WTC11 (cell line): Measurements from ENCODE around the gene CCL8. TPM values are rescaled to one million over a fixed set of nuclear protein-coding genes. Genes with fewer than 3 reads are reported as not detected.

Experiments
- ATAC-seq: fragments of 200-7000 bp; cut with Tn5 transposase; 2 replicates; pipeline ENCODE4 v1.10.0; 2021; ENCODE audit warnings: mild to moderate bottlenecking, moderate library complexity
- CTCF ChIA-PET: fragments of 300-600 bp; sonication (Branson Sonifier 250); formaldehyde crosslinking; loops from one replicate; lab custom pipeline; 2021; ENCODE audit warnings: antibody characterized with exemption; lab: Charles Lee
- POLR2A ChIA-PET: fragments of 350-600 bp; sonication (Branson Sonifier 250); formaldehyde crosslinking; loops from one replicate; lab custom pipeline; 2021; ENCODE audit warnings: antibody characterized with exemption; lab: Charles Lee
- DNase-seq: peaks from one replicate; pipeline ENCODE4 v3.0.0; 2021; ENCODE audit warnings: low spot score
- H3K27ac Mint-ChIP-seq: 2 replicates; pipeline ENCODE4 v1.8.0; 2021; ENCODE audit warnings: mixed read lengths
- H3K27me3 Mint-ChIP-seq: 2 replicates; pipeline ENCODE4 v1.8.0; 2021; ENCODE audit warnings: low read depth, mild to moderate bottlenecking, moderate library complexity, mixed read lengths
- H3K36me3 Mint-ChIP-seq: 2 replicates; pipeline ENCODE4 v1.8.0; 2021; ENCODE audit warnings: mixed read lengths
- H3K4me1 Mint-ChIP-seq: 2 replicates; pipeline ENCODE4 v1.8.0; 2022; ENCODE audit warnings: mixed read lengths
- H3K4me3 Mint-ChIP-seq: 2 replicates; pipeline ENCODE4 v1.8.0; 2021; ENCODE audit warnings: mild to moderate bottlenecking, moderate library complexity, mixed read lengths
- H3K9me3 Mint-ChIP-seq: 2 replicates; pipeline ENCODE4 v1.8.0; 2021; ENCODE audit warnings: mixed read lengths
- AR ChIP-seq: fragments of 250-450 bp; sonication (Bioruptor Pico); IDR thresholded peaks from 2 replicates; pipeline ENCODE4 v1.9.0; 2021; ENCODE audit warnings: mild to moderate bottlenecking
- ATF1 ChIP-seq: sonication (generic); formaldehyde crosslinking; IDR thresholded peaks from 2 replicates; pipeline ENCODE4 v1.8.1; 2023; ENCODE audit warnings: mild to moderate bottlenecking, moderate library complexity, missing genetic modification reagents
- CREM ChIP-seq: sonication (generic); formaldehyde crosslinking; IDR thresholded peaks from 2 replicates; pipeline ENCODE4 v1.8.1; 2022; ENCODE audit warnings: mild to moderate bottlenecking, missing genetic modification reagents, moderate library complexity
- CTCF ChIP-seq: fragments of 200-600 bp; IDR thresholded peaks from 2 replicates; pipeline ENCODE4 v1.8.0; 2022; ENCODE audit warnings: antibody characterized with exemption
- E2F1 ChIP-seq: sonication (generic); formaldehyde crosslinking; IDR thresholded peaks from 2 replicates; pipeline ENCODE4 v1.8.0; 2022; ENCODE audit warnings: mild to moderate bottlenecking, missing genetic modification reagents
- EMX1 ChIP-seq: fragments of 250-450 bp; sonication (Bioruptor Pico); IDR thresholded peaks from 2 replicates; pipeline ENCODE4 v1.8.0; 2021; ENCODE audit warnings: mild to moderate bottlenecking
- ESRRA ChIP-seq: sonication (generic); formaldehyde crosslinking; IDR thresholded peaks from 2 replicates; pipeline ENCODE4 v1.8.1; 2022; ENCODE audit warnings: mild to moderate bottlenecking, missing genetic modification reagents, borderline replicate concordance
- ETV6 ChIP-seq: sonication (generic); formaldehyde crosslinking; IDR thresholded peaks from 2 replicates; pipeline ENCODE4 v1.8.1; 2022; ENCODE audit warnings: mild to moderate bottlenecking, missing genetic modification reagents
- FOXK1 ChIP-seq: sonication (generic); formaldehyde crosslinking; IDR thresholded peaks from 2 replicates; pipeline ENCODE4 v1.8.0; 2022; ENCODE audit warnings: mild to moderate bottlenecking, moderate library complexity, missing genetic modification reagents
- FOXP1 ChIP-seq: sonication (generic); formaldehyde crosslinking; IDR thresholded peaks from 2 replicates; pipeline ENCODE4 v1.8.0; 2022; ENCODE audit warnings: missing genetic modification reagents, mild to moderate bottlenecking, moderate library complexity, borderline replicate concordance
- GRHL2 ChIP-seq: fragments of 250-450 bp; sonication (Bioruptor Pico); IDR thresholded peaks from 2 replicates; pipeline ENCODE4 v1.8.0; 2022; ENCODE audit warnings: mild to moderate bottlenecking, moderate library complexity; ENCODE audit not compliant: insufficient replicate concordance, severe bottlenecking
- IRF2 ChIP-seq: sonication (generic); formaldehyde crosslinking; IDR thresholded peaks from 2 replicates; pipeline ENCODE4 v1.8.0; 2022; ENCODE audit warnings: low read depth, missing genetic modification reagents, borderline replicate concordance
- MYBL2 ChIP-seq: sonication (generic); formaldehyde crosslinking; IDR thresholded peaks from 2 replicates; pipeline ENCODE4 v1.8.1; 2023; ENCODE audit warnings: mild to moderate bottlenecking, moderate library complexity, missing genetic modification reagents
- NFATC4 ChIP-seq: fragments of 250-450 bp; sonication (Bioruptor Pico); IDR thresholded peaks from 2 replicates; pipeline ENCODE4 v1.9.0; 2021; ENCODE audit warnings: mild to moderate bottlenecking
- NFE2L1 ChIP-seq: sonication (generic); formaldehyde crosslinking; IDR thresholded peaks from 2 replicates; pipeline ENCODE4 v1.8.1; 2023; ENCODE audit warnings: missing genetic modification reagents
- NR2C2 ChIP-seq: sonication (generic); formaldehyde crosslinking; IDR thresholded peaks from 2 replicates; pipeline ENCODE4 v1.8.0; 2022; ENCODE audit warnings: mild to moderate bottlenecking, missing genetic modification reagents
- RORB ChIP-seq: fragments of 250-450 bp; sonication (Bioruptor Pico); IDR thresholded peaks from 2 replicates; pipeline ENCODE4 v1.9.0; 2021; ENCODE audit warnings: mild to moderate bottlenecking
- SOX15 ChIP-seq: fragments of 250-450 bp; sonication (Bioruptor Pico); IDR thresholded peaks from 2 replicates; pipeline ENCODE4 v1.9.0; 2021; ENCODE audit warnings: mild to moderate bottlenecking
- ZBTB21 ChIP-seq: sonication (generic); formaldehyde crosslinking; IDR thresholded peaks from 2 replicates; pipeline ENCODE4 v1.8.1; 2023; ENCODE audit warnings: mild to moderate bottlenecking, missing genetic modification reagents, borderline replicate concordance
- ZNF317 ChIP-seq: sonication (generic); formaldehyde crosslinking; IDR thresholded peaks from 2 replicates; pipeline ENCODE4 v1.8.1; 2023; ENCODE audit warnings: low read depth, mild to moderate bottlenecking, moderate library complexity, missing genetic modification reagents, borderline replicate concordance
- ZNF416 ChIP-seq: fragments of 250-450 bp; sonication (Bioruptor Pico); IDR thresholded peaks from 2 replicates; pipeline ENCODE4 v1.9.0; 2021; ENCODE audit warnings: mild to moderate bottlenecking, inconsistent platforms
- ZNF532 ChIP-seq: fragments of 250-450 bp; sonication (Bioruptor Pico); IDR thresholded peaks from 2 replicates; pipeline ENCODE4 v1.9.0; 2021; ENCODE audit warnings: mild to moderate bottlenecking, borderline replicate concordance
- total RNA-seq: library from RNA; stranded (reverse); gene quantifications from 3 replicates; pipeline ENCODE4 v1.2.3, GENCODE V29; 2021

Gene CCL8
- total RNA-seq, 1 experiment from 2014 or later, result not detected

- peaks cover 4% of the 10 kb centered on the region; the same call in 1 of the 2 replicates for H3K27me3 Mint-ChIP-seq
- no peak overlapping the region for H3K4me3 Mint-ChIP-seq
- H3K27ac Mint-ChIP-seq, result no peak overlapping the region
- ATAC-seq (no peak), DNase-seq (no peak)
- ChIA-PET CTCF (interaction anchor here (0.8 to 12.7 kb wide), 6 partner anchors 16 to 133 kb away, joined by 3 to 166 read pairs (median 12); partner anchors contain the start of genes CCL1 and CCL7), POLR2A (no interaction called here)
- H3K36me3 Mint-ChIP-seq, result no peaks in the 10 kb centered on the region
- no peaks in the 10 kb centered on the region for H3K9me3 Mint-ChIP-seq
- H3K4me1 Mint-ChIP-seq, result peaks cover 5% of the 10 kb centered on the region
- TF ChIP-seq FOXK1 (CRISPR knock-in tag), result no peak
- TF ChIP-seq CTCF, result no peak
- no peak for TF ChIP-seq CREM (CRISPR knock-in tag)
- TF ChIP-seq, all 79 proteins: peak for 0
Measured at GRCh38 chr17:34305061-34305460, 14.2 kb upstream of the CCL8 start.

- Mint-ChIP-seq H3K9me3 (no peaks in the 10 kb centered on the region), H3K36me3 (no peaks in the 10 kb centered on the region), H3K4me1 (peaks cover 5% of the 10 kb centered on the region), H3K4me3 (no peak overlapping the region), H3K27ac (no peak overlapping the region), H3K27me3 (peaks cover 4% of the 10 kb centered on the region; the same call in 1 of the 2 replicates)
- ATAC-seq (no peak), DNase-seq (no peak)
- CTCF ChIA-PET, result interaction anchor here (0.9 to 12.7 kb wide), 7 partner anchors 12 to 273 kb away, joined by 3 to 166 read pairs (median 7); partner anchors contain the start of genes CCL1 and CCL7
- TF ChIP-seq SOX15 (CRISPR knock-in tag) (no peak), ZBTB21 (no peak), ZNF532 (CRISPR knock-in tag) (no peak), ZNF317 (CRISPR knock-in tag) (no peak), IRF2 (CRISPR knock-in tag) (no peak), ATF1 (CRISPR knock-in tag) (no peak), GRHL2 (CRISPR knock-in tag) (no peak), ETV6 (CRISPR knock-in tag) (no peak), ZNF416 (CRISPR knock-in tag) (no peak), E2F1 (CRISPR knock-in tag) (no peak), NFE2L1 (no peak), EMX1 (CRISPR knock-in tag) (no peak), FOXP1 (CRISPR knock-in tag) (no peak), ESRRA (CRISPR knock-in tag) (no peak), AR (no peak), NR2C2 (CRISPR knock-in tag) (no peak), MYBL2 (CRISPR knock-in tag) (no peak), RORB (CRISPR knock-in tag) (no peak), CTCF (no peak), NFATC4 (CRISPR knock-in tag) (no peak)
- POLR2A ChIA-PET, result no interaction called here
Measured at GRCh38 chr17:34305606-34306005, 13.6 kb upstream of the CCL8 start.
